Ammon's horn (tissue), 1 donor: ENCODE data around the gene GNAT2.

Source experiments
- DNase-seq: peaks from one replicate; pipeline ENCODE4 v3.0.0-alpha.2; 2016; ENCODE audit warnings: low spot score

GNAT2 gene

DNA sequence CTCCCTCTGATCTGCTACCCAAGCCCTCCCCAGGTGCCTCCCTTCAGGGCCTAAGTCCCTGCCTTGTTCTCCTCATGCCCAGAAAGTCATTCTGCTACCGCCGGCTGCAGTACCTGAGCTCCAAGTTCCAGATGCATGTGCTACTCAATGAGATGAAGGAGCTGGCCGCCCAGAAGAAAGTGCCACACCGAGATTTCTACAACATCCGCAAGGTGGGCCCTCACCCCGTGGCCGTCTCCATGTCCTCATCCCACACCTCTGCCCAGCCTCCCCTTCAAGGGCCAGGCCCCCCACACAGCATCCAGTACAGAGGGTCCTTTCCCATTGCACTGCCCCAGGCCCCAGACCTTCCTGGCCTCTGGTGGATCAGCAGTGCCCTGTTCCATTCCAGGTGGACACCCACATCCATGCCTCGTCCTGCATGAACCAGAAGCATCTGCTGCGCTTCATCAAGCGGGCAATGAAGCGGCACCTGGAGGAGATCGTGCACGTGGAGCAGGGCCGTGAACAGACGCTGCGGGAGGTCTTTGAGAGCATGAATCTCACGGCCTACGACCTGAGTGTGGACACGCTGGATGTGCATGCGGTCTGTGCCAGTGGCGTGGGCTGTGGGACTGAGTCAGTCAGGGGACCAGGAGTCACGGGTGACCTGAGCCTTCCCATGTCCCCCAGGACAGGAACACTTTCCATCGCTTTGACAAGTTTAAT is 8.4 kb upstream of the GNAT2 start:
- no peak for DNase-seq

DNA sequence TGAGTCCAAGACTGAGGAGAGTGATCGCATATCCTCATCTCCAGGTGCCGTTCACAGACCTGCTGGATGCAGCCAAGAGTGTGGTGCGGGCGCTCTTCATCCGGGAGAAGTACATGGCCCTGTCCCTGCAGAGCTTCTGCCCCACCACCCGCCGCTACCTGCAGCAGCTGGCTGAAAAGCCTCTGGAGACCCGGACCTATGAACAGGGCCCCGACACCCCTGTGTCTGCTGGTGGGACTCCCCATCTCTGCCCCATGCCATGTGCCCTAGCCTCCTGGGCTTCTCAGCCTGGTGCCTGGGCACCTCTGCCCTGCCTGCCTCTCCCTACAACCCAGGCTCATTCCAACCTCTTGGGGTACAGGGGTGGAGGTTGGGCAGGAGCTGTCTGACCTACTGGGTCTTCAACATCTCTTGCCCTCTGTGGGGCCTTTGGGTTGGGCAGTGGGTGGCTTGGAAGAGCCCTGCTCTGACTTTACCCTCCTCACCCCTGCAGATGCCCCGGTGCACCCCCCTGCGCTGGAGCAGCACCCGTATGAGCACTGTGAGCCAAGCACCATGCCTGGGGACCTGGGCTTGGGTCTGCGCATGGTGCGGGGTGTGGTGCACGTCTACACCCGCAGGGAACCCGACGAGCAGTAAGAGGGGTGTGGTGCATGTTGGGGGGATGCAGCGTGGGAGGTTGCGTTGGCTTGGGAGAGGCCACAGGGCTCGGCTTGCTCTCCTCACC is 7.4 kb upstream of the GNAT2 start:
- no peak for DNase-seq

DNA sequence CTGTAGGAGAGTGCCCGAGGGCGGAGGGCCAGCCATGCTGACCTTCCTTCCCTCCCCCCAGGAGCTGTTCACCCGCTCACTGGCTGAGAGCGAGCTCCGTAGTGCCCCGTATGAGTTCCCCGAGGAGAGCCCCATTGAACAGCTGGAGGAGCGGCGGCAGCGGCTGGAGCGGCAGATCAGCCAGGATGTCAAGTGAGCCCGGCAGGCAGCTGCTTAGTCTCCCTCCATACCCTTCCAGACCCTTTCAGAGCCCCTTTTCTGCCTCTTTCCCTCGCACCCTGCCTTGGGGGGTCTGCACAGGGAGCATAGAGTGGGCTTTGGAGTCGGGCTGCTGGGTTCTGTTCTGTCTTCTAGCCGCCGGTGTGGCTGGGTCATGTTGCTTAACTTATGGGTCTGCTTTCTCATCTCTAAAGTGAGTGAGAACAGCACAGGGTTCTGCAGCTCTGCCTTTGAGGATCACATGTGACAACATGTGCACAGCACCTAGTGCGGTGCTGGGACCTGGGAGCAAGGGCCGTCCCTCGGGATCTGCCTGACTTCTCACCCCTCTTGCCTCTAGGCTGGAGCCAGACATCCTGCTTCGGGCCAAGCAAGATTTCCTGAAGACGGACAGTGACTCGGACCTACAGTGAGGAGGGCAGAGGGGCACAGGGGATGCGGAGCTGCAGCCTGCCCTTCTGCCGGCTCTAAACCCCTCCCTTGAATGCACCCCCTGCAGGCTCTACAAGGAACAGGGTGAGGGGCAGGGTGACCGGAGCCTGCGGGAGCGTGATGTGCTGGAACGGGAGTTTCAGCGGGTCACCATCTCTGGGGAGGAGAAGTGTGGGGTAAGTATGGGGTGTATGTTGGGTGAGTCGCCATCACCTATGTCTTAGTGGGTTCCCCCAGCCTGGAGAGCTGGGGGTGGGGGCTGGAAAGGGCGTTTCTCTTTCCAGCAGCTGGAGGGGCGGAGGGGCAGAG is 6.5 kb upstream of the GNAT2 start:
- DNase-seq, result no peak

DNA sequence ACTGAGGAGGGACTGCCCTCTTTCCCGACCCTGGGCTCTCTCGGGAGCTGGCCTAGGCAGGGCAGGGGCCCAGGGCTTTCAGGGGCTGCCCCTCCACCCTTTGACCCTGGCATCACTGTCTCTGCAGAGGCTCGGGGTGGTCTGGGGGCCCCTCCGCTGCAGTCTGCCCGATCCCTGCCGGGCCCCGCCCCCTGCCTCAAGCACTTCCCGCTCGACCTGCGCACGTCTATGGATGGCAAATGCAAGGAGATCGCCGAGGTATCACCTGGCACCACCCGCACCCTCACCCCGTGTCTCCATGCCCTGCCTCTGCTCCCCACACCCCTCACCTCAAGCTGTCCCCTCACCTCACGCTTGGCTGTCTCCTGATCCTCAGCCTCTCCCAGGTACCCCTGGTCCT is 5.8 kb upstream of the GNAT2 start:
- DNase-seq, result no peak

DNA sequence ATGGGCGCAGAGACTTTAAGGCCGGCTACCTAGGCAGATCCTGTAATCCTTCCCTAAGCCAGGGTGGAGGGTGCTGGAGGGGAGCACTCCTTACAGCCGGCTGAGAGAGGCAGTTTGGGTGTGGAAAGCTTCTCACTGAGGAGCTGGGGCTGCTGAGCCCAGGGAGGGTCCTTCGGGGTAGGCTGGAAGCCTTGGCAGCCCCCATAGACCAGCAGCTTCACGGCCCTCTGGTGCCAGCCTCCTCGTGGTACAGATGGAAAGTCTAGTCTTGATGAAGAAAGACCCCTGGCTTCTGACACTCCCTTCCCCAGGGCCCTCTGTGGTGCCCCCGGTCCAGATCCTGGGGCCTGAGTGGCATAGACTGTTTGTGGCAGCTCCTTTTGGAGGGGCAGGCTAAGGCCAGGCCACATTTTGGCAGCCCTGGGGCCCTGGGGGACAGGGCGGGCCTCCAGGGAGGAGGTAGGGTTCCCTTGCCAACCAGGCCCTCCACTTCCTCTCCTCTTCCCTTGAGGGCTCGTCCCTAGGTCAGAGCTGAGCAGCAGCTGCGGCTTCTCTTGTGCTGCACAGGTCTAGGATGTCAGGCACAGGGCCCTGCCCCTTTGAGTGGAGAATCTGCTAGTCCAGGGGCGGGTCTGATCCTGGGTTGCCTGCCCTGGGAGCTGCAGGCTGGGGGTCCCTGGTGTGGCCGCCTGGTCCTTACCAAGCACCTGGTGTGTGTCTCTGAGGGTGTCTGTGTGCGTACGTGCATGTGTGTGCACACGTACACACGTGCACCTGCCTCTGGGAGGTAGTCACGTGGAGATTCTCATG is 5.0 kb upstream of the GNAT2 start:
- no peak for DNase-seq

DNA sequence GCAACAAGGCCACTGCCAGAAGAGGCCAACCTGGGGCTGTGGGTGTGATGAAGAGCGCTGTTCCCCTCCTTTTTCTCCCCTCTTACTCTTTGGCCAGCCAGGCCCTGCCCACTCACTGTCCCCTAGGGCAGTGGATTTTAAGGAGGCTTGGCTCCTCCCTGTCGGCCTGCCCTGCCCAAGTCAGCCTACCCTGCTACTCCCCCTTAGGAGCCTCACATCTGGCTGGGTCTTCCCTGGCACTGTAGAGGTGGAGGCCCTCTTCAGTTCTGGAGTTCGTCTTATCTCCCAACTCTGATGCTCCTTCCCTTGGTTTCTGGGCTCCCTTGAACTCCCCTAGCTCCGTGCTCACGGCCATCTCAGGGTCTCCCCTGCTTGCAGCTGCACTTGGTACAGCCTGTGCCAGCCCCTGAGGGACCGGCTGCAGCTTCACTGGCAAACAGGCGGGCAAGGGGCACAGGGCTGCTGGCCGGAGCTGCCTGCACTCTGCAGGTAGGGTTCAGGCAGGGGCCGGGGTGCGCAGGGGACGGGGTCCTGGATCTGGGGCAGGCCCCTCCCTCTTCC is 4.3 kb upstream of the GNAT2 start:
- peak; percentile 58 for DNase-seq

DNA sequence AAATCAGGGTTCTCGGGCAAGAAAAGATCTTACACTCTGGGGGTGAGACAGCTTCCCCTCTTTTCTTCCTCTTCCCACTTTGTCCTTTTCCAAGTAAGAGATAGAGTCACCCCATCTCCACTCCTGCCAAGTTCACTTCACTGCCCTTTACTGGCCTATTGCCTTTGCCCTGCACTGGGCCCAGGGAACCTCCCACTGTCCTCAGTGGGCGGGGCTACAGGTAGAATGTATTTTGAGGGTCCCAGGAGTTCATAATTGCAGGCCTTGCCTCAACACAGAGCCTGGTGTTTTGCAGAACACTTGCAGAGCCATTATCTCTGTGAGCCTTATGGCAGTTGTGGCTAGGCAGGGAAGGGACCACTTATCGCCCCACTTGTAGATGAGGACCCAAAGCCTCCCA is 3.5 kb upstream of the GNAT2 start:
- no peak for DNase-seq

DNA sequence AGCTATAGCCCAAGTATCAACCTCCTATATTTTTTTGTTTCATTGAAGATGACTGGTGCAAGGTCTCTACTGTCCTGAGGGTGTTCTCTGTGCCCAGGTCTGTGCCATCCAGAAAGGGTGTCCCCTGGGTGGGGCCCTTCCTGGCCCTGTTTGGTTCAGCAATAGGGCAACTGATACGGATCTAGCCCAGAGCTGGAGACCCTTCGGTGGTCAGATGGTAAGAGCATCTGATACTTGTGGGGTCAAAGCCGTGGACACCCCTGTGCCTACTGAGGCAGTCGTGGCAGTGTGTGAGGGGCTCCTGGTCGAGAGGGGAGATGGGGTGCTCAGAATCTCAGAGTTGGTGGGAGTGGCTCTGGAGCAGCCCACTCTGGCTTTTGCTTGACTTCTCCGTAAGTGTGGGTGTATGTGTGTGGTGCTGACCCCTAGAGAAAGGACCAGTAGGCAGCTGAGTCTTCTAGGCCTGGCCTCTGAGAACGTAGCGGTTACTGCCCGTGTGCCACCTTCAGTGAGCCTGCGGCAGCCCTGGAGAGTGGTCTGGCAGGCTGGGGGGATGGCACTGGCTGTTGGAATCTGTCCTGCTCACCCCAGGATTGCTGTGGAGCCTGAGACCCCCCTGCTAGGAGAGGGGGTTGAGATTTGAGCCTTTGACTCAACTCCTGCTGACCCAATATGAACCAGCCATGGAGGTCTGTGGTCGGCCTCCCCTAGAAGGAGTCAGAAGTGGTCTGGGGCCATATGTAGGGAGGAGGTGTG is 2.9 kb upstream of the GNAT2 start:
- no peak for DNase-seq

DNA sequence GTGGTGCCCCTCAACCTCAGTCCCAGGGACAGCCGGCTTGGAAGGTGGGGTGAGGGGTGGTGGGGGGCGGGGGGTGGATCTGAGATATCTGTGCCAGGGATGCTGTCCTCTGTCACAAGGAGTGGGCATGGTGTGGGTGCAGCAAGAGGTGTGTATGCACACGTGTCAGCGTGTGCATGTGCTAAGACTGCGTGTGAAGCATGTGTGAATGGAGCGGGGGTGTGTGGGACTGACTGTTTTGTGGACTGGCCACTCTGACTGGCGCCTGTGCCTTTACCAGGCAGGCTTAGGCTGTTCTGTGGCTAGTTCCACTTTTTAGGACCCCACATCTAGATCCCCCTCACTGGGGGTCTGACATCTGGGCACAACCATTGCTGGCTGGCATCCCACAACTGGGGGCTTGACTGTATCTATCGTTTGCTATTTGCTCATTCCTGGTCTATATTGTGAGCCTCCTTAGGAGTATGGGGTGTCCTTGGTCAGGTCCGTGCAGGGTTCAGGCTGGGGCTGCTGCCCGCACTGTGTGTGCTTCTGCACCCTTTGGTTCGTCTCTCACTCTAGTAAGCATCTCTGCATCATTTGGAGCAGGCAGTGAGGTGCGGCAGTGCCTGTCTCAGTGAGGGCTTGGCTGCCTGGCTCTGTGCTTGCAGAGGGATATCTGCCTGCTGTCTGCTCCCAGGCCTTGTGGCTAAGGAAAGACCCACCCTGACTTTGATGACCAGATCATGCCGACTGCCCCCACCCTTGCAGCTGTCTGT is 2.1 kb upstream of the GNAT2 start:
- no peak for DNase-seq

DNA sequence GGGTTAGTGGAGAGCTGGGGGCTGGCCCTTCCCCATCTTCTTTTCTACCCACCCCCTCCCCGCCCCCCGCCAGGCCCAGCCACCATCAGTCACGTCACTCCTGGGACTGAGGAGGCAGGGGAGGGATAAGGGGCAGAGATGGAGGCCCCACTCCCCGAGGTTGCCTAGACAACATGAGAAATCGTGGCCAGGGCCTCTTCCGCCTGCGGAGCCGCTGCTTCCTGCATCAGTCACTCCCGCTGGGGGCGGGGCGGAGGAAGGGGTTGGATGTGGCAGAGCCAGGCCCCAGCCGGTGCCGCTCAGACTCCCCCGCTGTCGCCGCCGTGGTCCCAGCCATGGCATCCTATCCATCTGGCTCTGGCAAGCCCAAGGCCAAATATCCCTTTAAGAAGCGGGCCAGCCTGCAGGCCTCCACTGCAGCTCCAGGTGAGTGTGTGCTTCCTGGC is 1.4 kb upstream of the GNAT2 start:
- peak; percentile 95 for DNase-seq

DNA sequence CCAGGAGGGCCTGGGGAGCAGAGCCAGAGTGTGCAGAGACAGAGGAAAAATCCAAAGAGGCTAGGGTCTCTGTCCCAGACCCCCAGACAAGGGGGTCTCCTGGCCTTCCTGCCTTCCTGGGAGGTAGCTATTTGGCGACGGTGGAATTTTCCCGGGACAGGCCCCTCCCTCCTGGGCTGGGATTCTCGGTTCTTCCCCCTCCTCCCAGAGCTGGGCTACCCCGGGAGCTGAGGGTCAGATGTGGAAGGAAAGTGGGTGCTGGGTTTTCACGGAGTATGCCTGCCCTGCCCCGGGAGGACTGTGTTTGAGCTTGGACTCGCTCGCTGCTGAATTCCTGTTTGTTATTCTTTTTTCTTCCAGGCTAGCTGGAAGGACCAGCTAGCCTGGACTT is 980 bp upstream of the GNAT2 start:
- DNase-seq, result peak; percentile 43

DNA sequence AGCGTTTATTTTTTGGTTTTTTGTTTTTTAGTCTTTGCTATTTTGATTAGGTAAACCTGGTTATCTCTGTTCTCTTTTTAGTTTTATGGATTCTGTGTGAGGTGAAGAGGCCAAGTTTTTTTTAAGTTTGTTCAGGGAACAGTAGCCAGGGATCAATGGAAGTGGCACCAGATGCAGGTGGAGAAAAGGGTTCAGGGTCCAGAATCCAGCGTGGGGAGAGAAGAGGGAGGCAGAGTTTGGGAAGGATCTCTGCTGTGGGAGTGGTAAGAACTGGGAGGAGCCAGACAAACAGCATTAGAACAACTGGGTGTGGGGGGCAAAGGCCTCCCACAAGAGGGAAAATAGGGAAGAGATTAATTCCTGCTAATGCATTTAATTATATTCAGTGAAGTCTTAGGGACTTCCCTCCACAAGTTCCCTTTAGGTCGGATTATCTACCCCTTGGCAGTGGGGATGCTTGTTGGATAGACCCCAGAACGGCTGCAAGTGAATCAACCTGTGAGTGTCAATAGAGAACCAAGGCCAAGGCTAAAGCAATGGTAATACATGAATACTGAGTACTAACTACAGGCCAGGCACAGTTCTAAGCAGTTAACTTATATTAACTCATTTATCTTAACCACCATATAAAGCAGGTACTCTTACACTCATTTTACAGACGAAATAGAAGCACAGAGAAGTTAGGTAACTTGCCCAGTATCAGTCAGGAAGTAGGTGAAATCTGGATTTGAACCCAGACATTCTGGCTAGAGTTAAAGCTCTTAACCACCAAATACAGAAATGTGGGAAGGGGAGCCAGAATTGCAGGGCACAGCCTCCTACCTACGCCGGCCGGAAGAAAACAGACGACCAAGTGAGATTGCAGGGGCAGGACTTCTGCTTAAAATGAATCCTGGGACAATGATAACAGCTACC is 498 bp downstream of the GNAT2 start:
- no peak for DNase-seq

DNA sequence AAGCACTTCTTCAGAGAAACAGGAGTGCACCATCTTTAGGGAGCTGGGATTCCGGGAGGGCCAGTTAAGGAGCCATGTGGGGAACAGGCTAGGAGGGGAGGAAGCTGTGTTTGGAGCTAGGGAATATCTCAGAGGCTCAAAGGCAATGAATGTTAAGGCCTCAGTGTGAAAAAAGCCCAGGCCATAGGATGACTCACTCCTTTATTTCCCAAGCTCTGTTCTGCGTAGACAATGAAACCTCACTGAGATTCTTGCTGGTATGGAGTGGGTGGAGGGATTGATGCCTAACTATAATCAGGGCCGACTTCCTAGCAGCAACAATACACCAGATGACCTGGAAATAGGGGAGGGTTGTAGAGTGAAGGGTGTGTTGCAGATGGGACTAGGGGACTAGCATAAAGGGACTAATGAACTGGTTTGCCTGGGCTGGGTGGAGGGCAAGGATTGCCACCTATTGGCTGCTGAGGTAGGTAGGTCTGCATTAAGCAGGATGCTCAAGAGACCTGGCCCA is 2.1 kb downstream of the GNAT2 start:
- no peak for DNase-seq

DNA sequence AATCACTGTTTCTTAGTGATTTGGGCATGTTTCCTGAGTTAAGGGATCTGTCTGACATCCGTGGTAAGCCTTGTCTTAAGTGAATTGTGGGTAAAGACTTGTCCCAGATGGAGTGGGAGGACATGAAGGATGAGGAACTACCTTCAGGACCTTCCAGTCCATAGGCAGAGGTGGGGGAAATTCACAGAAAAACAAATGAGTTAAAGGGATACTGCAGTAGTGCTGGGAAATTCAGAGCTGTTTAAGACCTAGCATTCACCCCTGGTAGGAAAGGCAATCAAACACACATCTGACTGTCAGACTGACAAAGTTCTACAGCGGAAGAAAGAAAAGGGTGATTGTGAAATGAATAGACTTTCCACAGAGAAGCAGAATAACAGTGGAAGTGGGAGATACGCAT is 3.0 kb downstream of the GNAT2 start:
- DNase-seq, result no peak

DNA sequence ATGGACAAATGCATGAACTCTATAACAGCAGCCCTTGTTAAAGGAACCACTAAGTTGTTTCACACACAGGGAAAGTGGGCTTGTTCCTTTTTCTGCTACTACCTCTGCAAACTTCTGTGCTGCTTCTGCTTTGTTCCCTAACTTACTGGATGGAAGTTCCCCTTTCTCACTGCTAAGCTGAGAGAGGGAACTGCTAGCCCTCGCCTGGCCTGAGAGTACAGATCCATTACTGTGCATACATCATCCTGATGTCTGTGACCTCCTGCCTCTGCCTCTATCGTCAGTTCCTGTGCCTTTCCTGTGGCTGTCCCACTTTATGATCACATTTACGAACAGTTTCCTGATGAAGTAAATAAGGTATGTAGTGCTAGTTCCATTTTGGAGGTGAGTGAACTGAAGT is 3.5 kb downstream of the GNAT2 start:
- peak; percentile 77 for DNase-seq

DNA sequence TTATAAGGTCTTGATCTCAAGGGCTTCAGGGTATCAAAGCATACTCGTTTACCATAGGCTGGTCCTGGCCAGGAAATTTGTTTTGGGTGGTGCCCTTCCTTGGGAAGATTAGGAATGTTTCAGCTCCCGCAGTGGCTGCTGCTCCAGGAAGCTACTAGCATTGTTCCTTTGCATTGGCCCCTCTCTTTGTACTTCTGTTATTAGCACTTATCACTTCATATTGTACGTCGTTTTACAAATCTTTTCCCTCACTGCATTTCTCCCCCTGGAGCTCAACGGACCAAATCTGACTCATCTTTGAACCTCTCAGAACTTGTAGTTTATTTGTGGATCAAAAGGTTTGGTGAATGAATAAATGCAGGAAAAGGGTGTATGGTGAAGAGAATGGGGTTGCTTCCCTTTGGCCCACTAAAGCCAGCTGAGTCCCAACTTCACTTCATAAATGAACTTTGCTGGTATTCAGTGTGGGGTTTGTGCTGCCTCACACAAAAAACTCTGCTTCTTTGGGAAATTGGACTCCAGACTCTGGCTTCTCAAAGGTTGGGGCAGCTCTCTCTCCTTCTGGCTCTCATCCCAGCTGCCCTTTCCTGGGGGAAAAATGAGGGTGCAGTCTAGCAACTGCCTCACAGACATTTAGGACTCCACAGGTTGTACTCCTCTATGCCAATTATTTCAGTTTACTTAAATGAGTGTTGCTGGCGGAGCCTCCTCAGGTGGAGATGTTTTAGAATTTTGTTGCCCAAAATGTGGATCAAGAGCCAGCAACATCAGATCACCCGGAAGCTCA is 5.9 kb downstream of the GNAT2 start:
- DNase-seq, result no peak

DNA sequence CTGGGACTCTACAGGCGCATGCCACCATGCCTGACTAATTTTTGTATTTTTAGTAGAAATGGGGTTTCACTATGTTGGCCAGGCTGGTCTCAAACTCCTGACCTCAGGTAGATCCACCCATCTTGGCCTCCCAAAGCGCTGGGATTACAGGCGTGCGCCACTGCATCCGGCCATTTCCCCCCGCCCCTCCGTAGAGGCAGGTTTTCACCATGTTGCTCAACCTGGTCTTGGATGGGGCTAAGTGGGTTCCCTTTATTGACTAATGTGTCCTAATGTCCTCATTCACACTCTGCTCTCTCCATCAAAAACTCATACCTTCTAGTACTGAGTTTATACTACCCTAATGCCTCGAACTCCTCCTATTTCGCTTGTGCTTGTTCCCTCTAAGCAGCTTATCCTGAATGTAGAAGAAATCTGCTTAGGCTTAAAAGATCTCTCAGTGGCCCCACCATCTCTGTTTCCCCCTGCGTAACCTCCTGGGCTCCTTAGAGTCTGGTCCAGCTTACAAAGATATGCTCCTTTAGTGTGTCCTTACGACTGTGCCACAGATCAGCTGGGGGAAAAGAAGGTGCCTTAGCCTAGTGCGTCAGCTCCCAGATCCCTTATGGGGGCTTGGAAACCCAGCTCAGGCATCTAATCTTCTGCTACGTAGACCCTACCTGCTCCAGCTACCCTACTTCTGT is 8.0 kb downstream of the GNAT2 start:
- DNase-seq, result no peak
